AG09309 (cell line): ENCODE measurements around the gene PIP4K2A.

Source experiments
- DNase-seq: peaks from one replicate; pipeline ENCODE4 v3.0.0-alpha.2; 2010; ENCODE audit warnings: low read depth
- H3K4me3 ChIP-seq: 2 replicates; pipeline ENCODE4 v1.5.1; 2011; ENCODE audit warnings: mild to moderate bottlenecking, low read depth, low read length, moderate library complexity; ENCODE audit not compliant: control insufficient read depth
- CTCF ChIP-seq: IDR thresholded peaks from 2 replicates; pipeline ENCODE4 v1.5.1; 2011; ENCODE audit warnings: mild to moderate bottlenecking, low read depth, low read length, inconsistent platforms; ENCODE audit not compliant: insufficient read depth, control insufficient read depth; ENCODE audit errors: missing control alignments

The PIP4K2A gene

GRCh38 chr10:22673785-22674572 lies 40.4 kb downstream of the PIP4K2A start:
- no peak for TF ChIP-seq CTCF
- H3K4me3 ChIP-seq: no peak overlapping the region
- no peak for DNase-seq

GRCh38 chr10:22673091-22673392 lies 41.3 kb downstream of the PIP4K2A start:
- H3K4me3 ChIP-seq: no peak overlapping the region
- no peak for DNase-seq
- no peak for TF ChIP-seq CTCF

GRCh38 chr10:22672319-22673090 lies 41.9 kb downstream of the PIP4K2A start:
- no peak for TF ChIP-seq CTCF
- no peak overlapping the region for H3K4me3 ChIP-seq
- no peak for DNase-seq

GRCh38 chr10:22670788-22671187 lies 43.6 kb downstream of the PIP4K2A start:
- no peak overlapping the region for H3K4me3 ChIP-seq
- DNase-seq: no peak
- TF ChIP-seq CTCF: no peak

- no peak for DNase-seq
- TF ChIP-seq CTCF: no peak
- no peak overlapping the region for H3K4me3 ChIP-seq
Measured at GRCh38 chr10:22669163-22669711, 45.1 kb downstream of the PIP4K2A start.

- H3K4me3 ChIP-seq: no peak overlapping the region
- no peak for DNase-seq
- no peak for TF ChIP-seq CTCF
Measured at GRCh38 chr10:22667093-22667480, 47.3 kb downstream of the PIP4K2A start.
